Uterus (tissue), 2 donors: ENCODE results near the gene TMC5.

Source experiments
- POLR2A ChIP-seq, 2 donors: fragments of 450-650 bp; IDR thresholded peaks; one replicate each; pipeline ENCODE4 v1.6.1; 2016; ENCODE audit warnings: antibody characterized with exemption in 2 of 2, mild to moderate bottlenecking in 1 of 2, moderate library complexity in 1 of 2
- TF ChIP-seq, protein P1 (sequence below), 4 experiments: fragments of 200-600 bp in 2 of 4; fragments of 450-650 bp in 2 of 4; sonication (generic) in 2 of 4; IDR thresholded peaks; one replicate each; pipeline ENCODE4 v1.5.1; 2016 to 2019; ENCODE audit warnings: antibody characterized with exemption in 4 of 4, mild to moderate bottlenecking in 2 of 4, moderate library complexity in 1 of 4

DNA sequence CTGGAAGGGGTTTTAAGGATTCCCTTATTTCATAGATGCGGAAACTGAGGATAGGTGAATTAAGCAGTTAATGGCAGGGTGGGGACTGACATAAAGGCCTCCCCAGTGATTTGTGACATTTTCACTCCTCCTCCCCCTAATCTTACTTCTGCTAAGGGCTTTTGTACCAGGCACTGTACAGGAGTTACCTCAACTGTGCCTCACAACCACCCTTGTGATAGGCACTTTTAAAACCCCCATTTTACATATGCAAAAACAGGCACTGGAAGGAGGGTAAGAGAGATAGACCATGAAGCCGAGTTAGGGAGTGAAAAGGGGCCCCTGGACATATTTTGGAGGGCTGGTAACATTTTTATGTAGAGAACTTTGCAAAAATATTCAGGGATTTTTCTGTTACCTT, 105.1 kb downstream of the TMC5 start:
- TF ChIP-seq, protein P1, sequence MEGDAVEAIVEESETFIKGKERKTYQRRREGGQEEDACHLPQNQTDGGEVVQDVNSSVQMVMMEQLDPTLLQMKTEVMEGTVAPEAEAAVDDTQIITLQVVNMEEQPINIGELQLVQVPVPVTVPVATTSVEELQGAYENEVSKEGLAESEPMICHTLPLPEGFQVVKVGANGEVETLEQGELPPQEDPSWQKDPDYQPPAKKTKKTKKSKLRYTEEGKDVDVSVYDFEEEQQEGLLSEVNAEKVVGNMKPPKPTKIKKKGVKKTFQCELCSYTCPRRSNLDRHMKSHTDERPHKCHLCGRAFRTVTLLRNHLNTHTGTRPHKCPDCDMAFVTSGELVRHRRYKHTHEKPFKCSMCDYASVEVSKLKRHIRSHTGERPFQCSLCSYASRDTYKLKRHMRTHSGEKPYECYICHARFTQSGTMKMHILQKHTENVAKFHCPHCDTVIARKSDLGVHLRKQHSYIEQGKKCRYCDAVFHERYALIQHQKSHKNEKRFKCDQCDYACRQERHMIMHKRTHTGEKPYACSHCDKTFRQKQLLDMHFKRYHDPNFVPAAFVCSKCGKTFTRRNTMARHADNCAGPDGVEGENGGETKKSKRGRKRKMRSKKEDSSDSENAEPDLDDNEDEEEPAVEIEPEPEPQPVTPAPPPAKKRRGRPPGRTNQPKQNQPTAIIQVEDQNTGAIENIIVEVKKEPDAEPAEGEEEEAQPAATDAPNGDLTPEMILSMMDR (IDR thresholded peaks at IDR 0.05): no peak
- TF ChIP-seq POLR2A (IDR thresholded peaks at IDR 0.05): no peak
